GM12878 (cell line): Measurements from ENCODE around the gene PRKAB1. TPM values are rescaled to one million over a fixed set of nuclear protein-coding genes. Genes with fewer than 3 reads are reported as not detected.

Source experiments
- ATAC-seq: fragments of 200-7000 bp; cut with Tn5 transposase; 3 replicates; pipeline ENCODE4 v1.9.1; 2020; ENCODE audit warnings: mild to moderate bottlenecking, moderate library complexity
- BruUV-seq: library from RNA; stranded (reverse); fragments of 400-500 nt; replicated peaks from 2 replicates; lab custom pipeline; 2021; lab: Mats Ljungman, UMichigan
- CTCF ChIA-PET: fragments of 300-600 bp; sonication (Branson Sonifier 250); formaldehyde crosslinking; extraction: SDS; loops from one replicate; lab custom pipeline; 2021; ENCODE audit warnings: inconsistent platforms; lab: Yijun Ruan, JAX
- POLR2A ChIA-PET: fragments of 350-600 bp; formaldehyde crosslinking; extraction: SDS; loops from one replicate; lab custom pipeline; 2021; ENCODE audit warnings: inconsistent platforms; lab: Charles Lee
- RAD21 ChIA-PET: fragments of 300-600 bp; sonication (Branson Sonifier 250); formaldehyde crosslinking; loops from one replicate; lab custom pipeline; 2023; ENCODE audit warnings: antibody characterized with exemption; ENCODE audit not compliant: unreplicated experiment; lab: Charles Lee
- SMC1A ChIA-PET: fragments of 300-600 bp; sonication (Branson Sonifier 250); formaldehyde crosslinking; loops from one replicate; lab custom pipeline; 2023; ENCODE audit not compliant: unreplicated experiment, uncharacterized antibody; lab: Charles Lee
- DNase-seq: peaks from one replicate; pipeline ENCODE4 v3.0.0-alpha.2; 2011; ENCODE audit warnings: low read depth, low spot score
- FAIRE-seq: peaks from 3 replicates; lab custom pipeline; 2011; peaks lifted over from hg19 to GRCh38; lab: Jason Lieb, UNC
- H2AFZ ChIP-seq: 2 replicates; pipeline ENCODE4 v1.6.0; 2011; ENCODE audit warnings: low read depth, low read length, control low read depth; ENCODE audit not compliant: control insufficient read depth
- H3K27ac ChIP-seq: 2 replicates; pipeline ENCODE4 v1.5.1; 2011; ENCODE audit warnings: control low read depth; ENCODE audit not compliant: control insufficient read depth, insufficient read depth
- H3K27me3 ChIP-seq, 2 experiments: replicated peaks in 1 of 2; 2 replicates each; pipeline versions ENCODE4 v1.6.0 to v1.6.1; 2011; ENCODE audit warnings: low read length in 1 of 2; ENCODE audit not compliant: control insufficient read depth in 2 of 2, insufficient read depth in 2 of 2
- H3K36me3 ChIP-seq, 2 experiments: 2 replicates each; pipeline ENCODE4 v1.5.1; 2011; ENCODE audit warnings: low read length in 1 of 2; ENCODE audit not compliant: control insufficient read depth in 2 of 2, insufficient read depth in 2 of 2
- H3K4me1 ChIP-seq: 2 replicates; pipeline ENCODE4 v1.6.1; 2011; ENCODE audit warnings: mild to moderate bottlenecking, low read length, moderate library complexity, mixed read lengths; ENCODE audit not compliant: control insufficient read depth, insufficient read depth
- H3K4me2 ChIP-seq: 2 replicates; pipeline ENCODE4 v1.6.0; 2011; ENCODE audit warnings: control low read depth; ENCODE audit not compliant: control insufficient read depth, insufficient read depth
- H3K4me3 ChIP-seq: fragments of 200-600 bp; sonication (generic); 2 replicates; pipeline ENCODE4 v1.5.1; 2016
- H3K79me2 ChIP-seq: 2 replicates; pipeline ENCODE4 v1.6.0; 2011; ENCODE audit warnings: low read length; ENCODE audit not compliant: control insufficient read depth, insufficient read depth
- H3K9ac ChIP-seq: 2 replicates; pipeline ENCODE4 v1.8.0; 2011; ENCODE audit warnings: low read length, control low read depth, mixed read lengths; ENCODE audit not compliant: control insufficient read depth, insufficient read depth
- H3K9me3 ChIP-seq: replicated peaks from 3 replicates; pipeline ENCODE4 v1.5.1; 2011; ENCODE audit warnings: mild to moderate bottlenecking, low read length; ENCODE audit not compliant: control insufficient read depth, insufficient read depth
- H4K20me1 ChIP-seq: 2 replicates; pipeline ENCODE4 v1.6.0; 2011; ENCODE audit not compliant: control insufficient read depth, insufficient read depth
- ATF3 ChIP-seq: IDR thresholded peaks from 2 replicates; pipeline ENCODE4 v1.6.1; 2011; ENCODE audit warnings: low read depth, mild to moderate bottlenecking, low read length, moderate library complexity, borderline replicate concordance; ENCODE audit errors: extremely low read depth
- BCL11A ChIP-seq: IDR thresholded peaks from 2 replicates; pipeline ENCODE4 v1.6.1; 2011; ENCODE audit warnings: low read depth, low read length
- ETV6 ChIP-seq, 2 experiments: fragments of 450-650 bp in 1 of 2; IDR thresholded peaks in 1 of 2; conservative IDR thresholded peaks in 1 of 2; 2 replicates each; pipeline ENCODE4 v1.6.1; 2014; ENCODE audit warnings: antibody characterized with exemption in 1 of 2, borderline replicate concordance in 1 of 2, low read depth in 1 of 2, mild to moderate bottlenecking in 1 of 2, moderate library complexity in 1 of 2
- FOXK2 ChIP-seq: fragments of 450-650 bp; IDR thresholded peaks from 2 replicates; pipeline ENCODE4 v1.6.1; 2017; ENCODE audit warnings: mild to moderate bottlenecking, moderate library complexity
- MEF2A ChIP-seq: IDR thresholded peaks from 2 replicates; pipeline ENCODE4 v1.6.1; 2011; ENCODE audit warnings: low read depth, mild to moderate bottlenecking, low read length, moderate library complexity; ENCODE audit not compliant: insufficient read depth
- NR2F1 ChIP-seq: fragments of 450-650 bp; conservative IDR thresholded peaks from 2 replicates; pipeline ENCODE4 v1.6.1; 2017; ENCODE audit warnings: mild to moderate bottlenecking
- PAX8 ChIP-seq: fragments of 450-650 bp; IDR thresholded peaks from 2 replicates; pipeline ENCODE4 v1.6.1; 2017; ENCODE audit warnings: mild to moderate bottlenecking, moderate library complexity
- REST ChIP-seq: IDR thresholded peaks from 2 replicates; pipeline ENCODE4 v1.6.1; 2012; ENCODE audit warnings: mild to moderate bottlenecking, low read depth, low read length
- RUNX3 ChIP-seq: IDR thresholded peaks from 2 replicates; pipeline ENCODE4 v1.6.1; 2012; ENCODE audit warnings: low read length, inconsistent platforms
- SKIL ChIP-seq: fragments of 450-650 bp; IDR thresholded peaks from 2 replicates; pipeline ENCODE4 v1.6.1; 2017; ENCODE audit warnings: mild to moderate bottlenecking, low read depth, inconsistent platforms; ENCODE audit not compliant: poor library complexity, severe bottlenecking
- SREBF2 ChIP-seq: IDR thresholded peaks from 2 replicates; pipeline ENCODE4 v1.6.1; 2012; ENCODE audit warnings: mild to moderate bottlenecking, low read length
- SUZ12 ChIP-seq: fragments of 200-600 bp; sonication (generic); IDR thresholded peaks from one replicate; pipeline ENCODE4 v1.6.1; 2018; ENCODE audit warnings: antibody characterized with exemption, mild to moderate bottlenecking; ENCODE audit not compliant: unreplicated experiment
- TCF12 ChIP-seq: IDR thresholded peaks from 2 replicates; pipeline ENCODE4 v1.6.1; 2011; ENCODE audit warnings: low read depth, mild to moderate bottlenecking, low read length
- USF1 ChIP-seq: IDR thresholded peaks from 2 replicates; pipeline ENCODE4 v1.6.1; 2011; ENCODE audit warnings: borderline replicate concordance, low read depth, mild to moderate bottlenecking, moderate library complexity, mixed read lengths, low read length; ENCODE audit not compliant: insufficient read depth; ENCODE audit errors: extremely low read length
- WGBS: methylation state at CpG from one replicate; pipeline ENCODE4 v1.1.6; 2016; ENCODE audit warnings: low lambda C conversion rate; ENCODE audit not compliant: insufficient replicate concordance, insufficient coverage; ENCODE audit errors: missing lambda C conversion rate; 5-methylcytosine and 5-hydroxymethylcytosine counted together
- in situ Hi-C: fragments of 300-500 bp; cut with MboI; formaldehyde crosslinking; loops from 9 replicates; pipeline ENCODE4 v1.14.3; 2018; ENCODE audit warnings: mixed read lengths
- intact Hi-C: fragments of 100-400 bp; cut with micrococcal nuclease; formaldehyde crosslinking; loops from one replicate; pipeline ENCODE4 v1.14.2; 2022; ENCODE audit not compliant: unreplicated experiment
- polyA plus RNA-seq, 11 experiments: library from polyadenylated mRNA; depleted of rRNA in 4 of 11; unstranded in 6 of 11; stranded (reverse) in 5 of 11; fragments of >200 nt; fragmentation: Nextera tagmentation in 4 of 11; fragmentation: Illumina TruSeq in 1 of 11; extraction: Ambion mirVana in 4 of 11; extraction: Trizol in 1 of 11; gene quantifications; 1 replicate in 1 of 11; 2 replicates in 10 of 11; pipeline versions ENCODE4 v1.2.1 to v1.2.3, GENCODE V29; 2011 to 2016; ENCODE audit warnings: inconsistent platforms in 2 of 11, missing spikeins in 2 of 11, low read depth in 1 of 11
- total RNA-seq, 4 experiments: library from RNA; depleted of rRNA in 3 of 4; stranded (reverse); fragments of >200 nt in 3 of 4; fragmentation: Illumina TruSeq in 1 of 4; extraction: Trizol in 1 of 4; gene quantifications; 2 replicates each; pipeline versions ENCODE4 v1.2.1 to v1.2.3, GENCODE V29; 2013 to 2021

PRKAB1 gene
- total and polyA plus RNA-seq, 10 of the 15 experiments (the other 5 are each of a cell fraction or from before 2014, with no cell fraction given): 24.6 to 85.0 (median 50.6) TPM

GRCh38 chr12:119681111-119681510 is 13.2 kb downstream of the PRKAB1 start:
- Histone ChIP-seq H3K4me2 (no peak overlapping the region), H3K9ac (no peak overlapping the region), H3K36me3 (peaks cover 20 to 24% of the 10 kb centered on the region in 2 experiments), H3K9me3 (no peaks in the 10 kb centered on the region), H3K27ac (no peak overlapping the region; the same call in 1 of the 2 replicates), H3K4me1 (peaks cover 20% of the 10 kb centered on the region), H4K20me1 (no peaks in the 10 kb centered on the region), H2AFZ (no peak overlapping the region), H3K27me3 (no peaks in the 10 kb centered on the region), H3K79me2 (no peaks in the 10 kb centered on the region), H3K4me3 (no peak overlapping the region)
- RAD21 ChIA-PET: interaction anchor here (0.9 to 5.0 kb wide), 7 partner anchors 9 to 221 kb away, joined by 3 to 41 read pairs (median 5); partner anchors contain the start of gene PRKAB1
- in situ Hi-C loops (no loop called here), intact Hi-C loops (no loop called here)
- DNase-seq (no peak), FAIRE-seq (no peak), ATAC-seq (no peak)
- BruUV-seq: no TSS peak
- POLR2A ChIA-PET: interaction anchor here (2.2 to 3.9 kb wide), 2 partner anchors 11 to 16 kb away, joined by 12 to 54 read pairs; partner anchors contain the start of gene PRKAB1
- 86% methylated on average over 8 of the region's 8 CpGs for WGBS
- CTCF ChIA-PET: interaction anchor here (1.5 to 8.6 kb wide), 6 partner anchors 11 to 237 kb away, joined by 3 to 91 read pairs (median 12); partner anchors contain the start of gene PRKAB1
- SMC1A ChIA-PET: interaction anchor here (1.7 to 5.7 kb wide), 3 partner anchors 11 to 19 kb away, joined by 3 to 83 read pairs (median 10); partner anchors contain the start of gene PRKAB1
- TF ChIP-seq ETV6 (conservative IDR thresholded peaks at IDR 0.05 in 1 of 2, IDR thresholded peaks at IDR 0.05 in 1 of 2; ENCODE audit: borderline replicate concordance in 1 of 2, low read depth in 1 of 2) (no peak), BCL11A (no peak), USF1 (no peak), TCF12 (no peak), ATF3 (no peak), SUZ12 (no peak), PAX8 (no peak), FOXK2 (no peak), SREBF2 (no peak), REST (no peak), MEF2A (no peak), NR2F1 (no peak), RUNX3 (no peak), SKIL (no peak)
